ENCODE measurements around the gene MAD1L1.
A peak's percentile ranks its signal among the peaks of the same experiment; 100 is the strongest.

The MAD1L1 gene

GRCh38 chr7:2233926-2234325, 1.2 kb upstream of the MAD1L1 start:
- no peak overlapping the region for H3K27ac ChIP-seq
- TF ChIP-seq CTCF (conservative IDR thresholded peaks at IDR 0.05) (no peak), ZFX (IDR thresholded peaks at IDR 0.05) (no peak)

- TF ChIP-seq CTCF (conservative IDR thresholded peaks at IDR 0.05) = no peak
- TF ChIP-seq ZFX (IDR thresholded peaks at IDR 0.05) = peak; percentile 64; the same call in 1 of the 2 replicates
Measured at GRCh38 chr7:2231992-2232765, 566 bp downstream of the MAD1L1 start.

GRCh38 chr7:2230882-2231281, 1.9 kb downstream of the MAD1L1 start:
- no peak overlapping the region for H3K27ac ChIP-seq
- no peak for TF ChIP-seq ZFX (IDR thresholded peaks at IDR 0.05)
- no peak for TF ChIP-seq CTCF (conservative IDR thresholded peaks at IDR 0.05)

More at GRCh38 chr7:2231992-2232765, 566 bp downstream of the MAD1L1 start:
- H3K27ac ChIP-seq = peak overlapping the region; percentile 89

- H3K27ac ChIP-seq = no peak overlapping the region
- TF ChIP-seq ZFX (IDR thresholded peaks at IDR 0.05) = no peak
Measured at GRCh38 chr7:2230226-2230625, 2.5 kb downstream of the MAD1L1 start.

- TF ChIP-seq CTCF (conservative IDR thresholded peaks at IDR 0.05) (no peak), ZFX (IDR thresholded peaks at IDR 0.05) (no peak)
- H3K27ac ChIP-seq = no peak overlapping the region
Measured at GRCh38 chr7:2229467-2229866, 3.3 kb downstream of the MAD1L1 start.

- TF ChIP-seq ZFX (IDR thresholded peaks at IDR 0.05) (no peak), CTCF (conservative IDR thresholded peaks at IDR 0.05) (no peak)
- no peak overlapping the region for H3K27ac ChIP-seq
Measured at GRCh38 chr7:2228921-2229320, 3.8 kb downstream of the MAD1L1 start.

GRCh38 chr7:2227699-2228098, 5.0 kb downstream of the MAD1L1 start:
- no peak overlapping the region for H3K27ac ChIP-seq
- TF ChIP-seq ZFX (IDR thresholded peaks at IDR 0.05) = no peak

GRCh38 chr7:2225830-2226229, 6.9 kb downstream of the MAD1L1 start:
- H3K27ac ChIP-seq = no peak overlapping the region

More at GRCh38 chr7:2225830-2226229, 6.9 kb downstream of the MAD1L1 start:
- TF ChIP-seq ZFX (IDR thresholded peaks at IDR 0.05) = no peak
- TF ChIP-seq CTCF (conservative IDR thresholded peaks at IDR 0.05) = no peak

Data from C4-2B (cell line).